ENCODE measurements around the gene DCUN1D1.

Gene DCUN1D1

DNA sequence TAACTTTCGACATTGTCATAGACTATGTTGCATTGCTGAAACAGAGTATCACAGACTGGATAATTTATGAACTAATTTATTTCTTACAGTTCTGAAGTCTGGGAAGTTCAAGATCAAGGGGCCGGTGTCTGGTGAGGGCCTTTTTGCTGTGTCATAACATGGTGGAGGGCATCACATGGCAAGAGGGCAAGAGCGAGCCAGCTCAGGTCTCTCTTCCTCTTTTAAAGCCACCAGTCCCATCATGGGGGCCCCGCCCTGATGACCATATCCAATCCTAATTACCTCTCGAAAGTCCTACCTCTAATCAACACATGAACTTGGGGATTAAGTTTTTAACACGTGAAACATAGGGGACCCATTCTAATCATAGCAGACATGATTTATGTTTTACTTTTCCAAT is 33.5 kb upstream of the DCUN1D1 start:
- Histone ChIP-seq H4K20me1 (ENCODE audit: insufficient read depth, low read length, poor library complexity, severe bottlenecking) (no peaks in the 10 kb centered on the region), H3K9me2 (replicated peaks; ENCODE audit: low read depth, low read length) (no peaks in the 10 kb centered on the region), H3K27me3 (ENCODE audit: insufficient read depth, low read length, poor library complexity, severe bottlenecking) (no peaks in the 10 kb centered on the region), H3K79me2 (ENCODE audit: insufficient read depth, low read length) (no peaks in the 10 kb centered on the region), H3K9me3 (ENCODE audit: insufficient read depth, low read depth, low read length) (no peaks in the 10 kb centered on the region), H3K4me3 (ENCODE audit: low read length, poor library complexity, severe bottlenecking) (no peak overlapping the region), H3K9ac (ENCODE audit: low read depth, low read length, poor library complexity, severe bottlenecking) (no peak overlapping the region), H3F3A (ENCODE audit: low read depth) (no peaks in the 10 kb centered on the region), H3K4me2 (ENCODE audit: low read depth, low read length, poor library complexity, severe bottlenecking) (no peak overlapping the region), H2AFZ (ENCODE audit: low read length) (no peak overlapping the region), H3K36me3 (ENCODE audit: insufficient read depth, low read length) (peaks cover 35% of the 10 kb centered on the region; the same call in 1 of the 2 replicates), H3K4me1 (ENCODE audit: insufficient read depth, low read length, poor library complexity, severe bottlenecking) (no peaks in the 10 kb centered on the region)
- TF ChIP-seq EZH2phosphoT487 (IDR thresholded peaks at IDR 0.05; ENCODE audit: borderline replicate concordance) = no peak
- TF ChIP-seq, protein P1, sequence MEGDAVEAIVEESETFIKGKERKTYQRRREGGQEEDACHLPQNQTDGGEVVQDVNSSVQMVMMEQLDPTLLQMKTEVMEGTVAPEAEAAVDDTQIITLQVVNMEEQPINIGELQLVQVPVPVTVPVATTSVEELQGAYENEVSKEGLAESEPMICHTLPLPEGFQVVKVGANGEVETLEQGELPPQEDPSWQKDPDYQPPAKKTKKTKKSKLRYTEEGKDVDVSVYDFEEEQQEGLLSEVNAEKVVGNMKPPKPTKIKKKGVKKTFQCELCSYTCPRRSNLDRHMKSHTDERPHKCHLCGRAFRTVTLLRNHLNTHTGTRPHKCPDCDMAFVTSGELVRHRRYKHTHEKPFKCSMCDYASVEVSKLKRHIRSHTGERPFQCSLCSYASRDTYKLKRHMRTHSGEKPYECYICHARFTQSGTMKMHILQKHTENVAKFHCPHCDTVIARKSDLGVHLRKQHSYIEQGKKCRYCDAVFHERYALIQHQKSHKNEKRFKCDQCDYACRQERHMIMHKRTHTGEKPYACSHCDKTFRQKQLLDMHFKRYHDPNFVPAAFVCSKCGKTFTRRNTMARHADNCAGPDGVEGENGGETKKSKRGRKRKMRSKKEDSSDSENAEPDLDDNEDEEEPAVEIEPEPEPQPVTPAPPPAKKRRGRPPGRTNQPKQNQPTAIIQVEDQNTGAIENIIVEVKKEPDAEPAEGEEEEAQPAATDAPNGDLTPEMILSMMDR (conservative IDR thresholded peaks at IDR 0.05; ENCODE audit: low read length) = no peak

DNA sequence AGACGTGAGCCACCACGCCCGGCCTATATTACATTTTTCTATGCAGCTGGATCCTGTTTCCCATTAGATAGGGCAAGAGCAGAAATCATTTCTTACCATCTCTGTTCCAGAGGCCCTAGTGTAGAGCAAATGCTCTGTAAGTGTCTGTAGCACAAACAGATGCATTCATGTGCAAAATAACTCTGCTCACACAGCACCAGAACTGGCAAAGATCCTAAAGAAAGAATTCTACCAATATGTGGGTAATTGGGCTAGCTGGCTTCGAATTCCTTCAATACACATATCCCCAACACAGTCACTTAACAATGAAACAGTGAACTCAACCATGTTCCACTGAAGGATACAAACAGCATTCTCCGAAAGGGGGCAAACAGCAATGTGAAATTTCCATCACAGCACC is 32.7 kb upstream of the DCUN1D1 start:
- H3K36me3 ChIP-seq (ENCODE audit: insufficient read depth, low read length) = peaks cover 28% of the 10 kb centered on the region; the same call in 1 of the 2 replicates
- no peak for TF ChIP-seq EZH2phosphoT487 (IDR thresholded peaks at IDR 0.05; ENCODE audit: borderline replicate concordance)
- H3K79me2 ChIP-seq (ENCODE audit: insufficient read depth, low read length) = no peaks in the 10 kb centered on the region
- no peaks in the 10 kb centered on the region for H4K20me1 ChIP-seq (ENCODE audit: insufficient read depth, low read length, poor library complexity, severe bottlenecking)
- H3K9me2 ChIP-seq (replicated peaks; ENCODE audit: low read depth, low read length) = no peaks in the 10 kb centered on the region
- no peak overlapping the region for H2AFZ ChIP-seq (ENCODE audit: low read length)
- H3K4me3 ChIP-seq (ENCODE audit: low read length, poor library complexity, severe bottlenecking) = no peak overlapping the region
- H3F3A ChIP-seq (ENCODE audit: low read depth) = no peaks in the 10 kb centered on the region
- no peaks in the 10 kb centered on the region for H3K27me3 ChIP-seq (ENCODE audit: insufficient read depth, low read length, poor library complexity, severe bottlenecking)
- H3K4me1 ChIP-seq (ENCODE audit: insufficient read depth, low read length, poor library complexity, severe bottlenecking) = no peaks in the 10 kb centered on the region
- no peak overlapping the region for H3K9ac ChIP-seq (ENCODE audit: low read depth, low read length, poor library complexity, severe bottlenecking)
- no peak overlapping the region for H3K4me2 ChIP-seq (ENCODE audit: low read depth, low read length, poor library complexity, severe bottlenecking)
- H3K9me3 ChIP-seq (ENCODE audit: insufficient read depth, low read depth, low read length) = no peaks in the 10 kb centered on the region

DNA sequence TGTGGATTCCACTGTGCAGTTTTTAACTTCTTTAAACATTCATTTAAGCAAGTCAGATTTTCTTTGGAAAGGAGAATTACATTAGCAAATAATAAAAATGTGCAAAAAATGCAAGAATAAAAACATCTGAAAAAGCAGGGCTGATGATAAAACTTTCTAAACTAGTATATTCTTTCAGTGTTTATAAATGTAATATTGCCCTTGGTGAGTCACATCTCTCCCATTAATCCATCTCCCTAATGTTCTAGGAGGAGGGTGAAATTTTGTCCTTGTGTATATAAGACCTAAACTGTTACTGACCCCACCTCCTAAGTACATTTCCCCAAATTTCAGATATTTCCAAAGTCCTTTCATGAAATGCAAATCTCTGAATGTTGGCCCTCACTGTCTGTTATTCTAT is 28.5 kb upstream of the DCUN1D1 start:
- Histone ChIP-seq H3K27me3 (ENCODE audit: insufficient read depth, low read length, poor library complexity, severe bottlenecking) (no peaks in the 10 kb centered on the region), H3K4me3 (ENCODE audit: low read length, poor library complexity, severe bottlenecking) (no peak overlapping the region), H3K4me2 (ENCODE audit: low read depth, low read length, poor library complexity, severe bottlenecking) (no peak overlapping the region), H3K9me3 (ENCODE audit: insufficient read depth, low read depth, low read length) (no peaks in the 10 kb centered on the region), H3K36me3 (ENCODE audit: insufficient read depth, low read length) (peaks cover 2% of the 10 kb centered on the region; the same call in 1 of the 2 replicates), H2AFZ (ENCODE audit: low read length) (no peak overlapping the region), H3K79me2 (ENCODE audit: insufficient read depth, low read length) (no peaks in the 10 kb centered on the region), H4K20me1 (ENCODE audit: insufficient read depth, low read length, poor library complexity, severe bottlenecking) (no peaks in the 10 kb centered on the region), H3K9me2 (replicated peaks; ENCODE audit: low read depth, low read length) (no peaks in the 10 kb centered on the region), H3K9ac (ENCODE audit: low read depth, low read length, poor library complexity, severe bottlenecking) (no peak overlapping the region), H3F3A (ENCODE audit: low read depth) (no peaks in the 10 kb centered on the region), H3K4me1 (ENCODE audit: insufficient read depth, low read length, poor library complexity, severe bottlenecking) (no peaks in the 10 kb centered on the region)
- TF ChIP-seq EZH2phosphoT487 (IDR thresholded peaks at IDR 0.05; ENCODE audit: borderline replicate concordance) = no peak
- TF ChIP-seq, protein P1 (conservative IDR thresholded peaks at IDR 0.05; ENCODE audit: low read length) = no peak

DNA sequence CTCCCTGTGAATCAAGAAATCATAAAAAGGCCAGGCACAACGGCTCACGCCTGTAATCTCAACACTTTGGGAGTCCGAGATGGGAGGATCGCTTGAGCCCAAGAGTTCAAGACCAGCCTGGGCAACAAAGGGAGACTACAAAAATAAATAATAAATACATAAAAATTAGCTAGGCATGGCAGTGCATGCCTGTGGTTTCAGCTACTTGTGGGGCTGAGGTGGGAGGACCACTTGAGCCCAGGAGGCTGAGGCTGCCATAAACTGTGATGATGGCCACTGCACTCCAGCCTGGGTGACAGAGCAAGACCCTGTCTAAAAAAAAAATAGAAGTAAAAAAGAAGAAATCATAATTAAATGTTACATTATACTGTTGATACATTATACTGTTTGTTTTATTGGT is 28.0 kb upstream of the DCUN1D1 start:
- H3K27me3 ChIP-seq (ENCODE audit: insufficient read depth, low read length, poor library complexity, severe bottlenecking) = no peaks in the 10 kb centered on the region
- H3K4me1 ChIP-seq (ENCODE audit: insufficient read depth, low read length, poor library complexity, severe bottlenecking) = no peaks in the 10 kb centered on the region
- no peaks in the 10 kb centered on the region for H4K20me1 ChIP-seq (ENCODE audit: insufficient read depth, low read length, poor library complexity, severe bottlenecking)
- no peak overlapping the region for H2AFZ ChIP-seq (ENCODE audit: low read length)
- no peaks in the 10 kb centered on the region for H3K9me3 ChIP-seq (ENCODE audit: insufficient read depth, low read depth, low read length)
- H3K4me2 ChIP-seq (ENCODE audit: low read depth, low read length, poor library complexity, severe bottlenecking) = no peak overlapping the region
- TF ChIP-seq, protein P1 (conservative IDR thresholded peaks at IDR 0.05; ENCODE audit: low read length) = no peak
- no peak for TF ChIP-seq EZH2phosphoT487 (IDR thresholded peaks at IDR 0.05; ENCODE audit: borderline replicate concordance)
- no peak overlapping the region for H3K4me3 ChIP-seq (ENCODE audit: low read length, poor library complexity, severe bottlenecking)
- H3K36me3 ChIP-seq (ENCODE audit: insufficient read depth, low read length) = no peaks in the 10 kb centered on the region
- no peaks in the 10 kb centered on the region for H3K79me2 ChIP-seq (ENCODE audit: insufficient read depth, low read length)
- H3F3A ChIP-seq (ENCODE audit: low read depth) = no peaks in the 10 kb centered on the region
- no peaks in the 10 kb centered on the region for H3K9me2 ChIP-seq (replicated peaks; ENCODE audit: low read depth, low read length)
- no peak overlapping the region for H3K9ac ChIP-seq (ENCODE audit: low read depth, low read length, poor library complexity, severe bottlenecking)

Measured in Loucy (cell line).